DMS 273 treated with DMSO at 0.1 percent for 48 hours (cell line): ENCODE measurements around the gene TNFRSF14.
"Not testable (repeated sequence)": the region's sequence is repeated elsewhere in the genome, so short reads cannot be mapped to it uniquely, and the experiment has no call there.

Source experiments
- DNase-seq: peaks from one replicate; lab custom pipeline; 2025; lab: John Stamatoyannopoulos, UW

Gene TNFRSF14

DNA sequence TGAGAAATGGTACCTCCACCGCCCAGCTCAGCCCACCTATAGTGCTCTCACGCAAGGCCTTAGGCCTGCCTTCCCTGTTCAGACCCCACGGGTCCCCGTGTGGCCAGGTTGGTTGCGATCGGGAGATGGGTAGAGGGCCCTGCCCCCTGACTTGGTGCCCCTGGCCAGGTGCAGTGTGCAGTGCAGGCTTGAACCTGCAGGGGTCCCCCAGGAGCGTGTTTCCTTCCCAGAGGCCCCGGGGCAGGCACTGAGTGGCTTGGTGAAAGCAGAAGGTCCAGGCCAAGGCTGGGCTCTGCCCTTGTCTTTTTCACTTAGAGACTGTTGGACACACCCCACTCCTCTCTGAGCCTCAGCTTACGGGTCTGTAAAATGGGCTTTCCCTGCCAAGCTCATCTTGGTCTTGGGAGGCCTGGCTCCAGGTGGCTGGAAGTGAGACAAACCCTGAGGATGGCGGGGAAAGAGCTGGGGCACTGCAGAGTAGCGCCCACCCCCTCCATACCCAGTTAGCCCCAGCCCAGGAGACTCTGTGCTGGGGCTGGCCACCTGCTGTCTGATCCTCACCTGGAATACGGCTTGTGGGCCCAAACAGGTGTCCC is 16.8 kb upstream of the TNFRSF14 start:
- DNase-seq, result no peak

DNA sequence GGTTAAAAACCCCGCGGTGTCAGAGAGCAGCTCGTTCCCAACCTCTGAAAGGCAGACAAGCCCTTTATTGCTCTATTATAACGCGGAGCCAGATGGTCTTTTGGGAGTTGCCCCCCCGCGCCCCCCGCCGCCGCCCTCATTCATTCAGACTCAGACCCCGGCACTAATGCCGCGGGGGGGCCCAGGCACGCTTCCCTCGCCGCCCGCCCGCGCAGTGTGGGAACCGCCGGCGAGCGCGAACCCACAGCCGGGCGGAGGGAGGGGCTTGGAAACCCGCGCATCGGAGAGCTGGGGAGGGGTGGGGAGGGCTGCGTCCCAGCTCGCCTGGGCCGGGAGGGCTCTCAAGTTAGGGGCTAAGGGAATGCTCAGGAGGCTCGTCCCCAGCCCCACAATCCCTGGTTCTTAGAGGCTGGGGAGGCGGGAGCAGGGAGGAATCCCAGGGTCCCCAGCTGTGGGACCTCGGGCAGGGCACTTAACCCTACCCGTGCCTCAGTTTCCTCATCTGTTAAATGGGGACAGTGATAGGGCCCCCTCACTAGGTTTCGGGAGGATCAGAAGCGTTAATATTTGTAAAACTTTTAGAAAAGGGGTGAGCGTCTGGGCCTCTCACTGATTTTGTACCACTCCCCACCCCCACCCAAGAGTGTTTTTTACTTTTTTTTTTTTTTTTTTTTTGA is 15.2 kb upstream of the TNFRSF14 start:
- DNase-seq, result no peak

DNA sequence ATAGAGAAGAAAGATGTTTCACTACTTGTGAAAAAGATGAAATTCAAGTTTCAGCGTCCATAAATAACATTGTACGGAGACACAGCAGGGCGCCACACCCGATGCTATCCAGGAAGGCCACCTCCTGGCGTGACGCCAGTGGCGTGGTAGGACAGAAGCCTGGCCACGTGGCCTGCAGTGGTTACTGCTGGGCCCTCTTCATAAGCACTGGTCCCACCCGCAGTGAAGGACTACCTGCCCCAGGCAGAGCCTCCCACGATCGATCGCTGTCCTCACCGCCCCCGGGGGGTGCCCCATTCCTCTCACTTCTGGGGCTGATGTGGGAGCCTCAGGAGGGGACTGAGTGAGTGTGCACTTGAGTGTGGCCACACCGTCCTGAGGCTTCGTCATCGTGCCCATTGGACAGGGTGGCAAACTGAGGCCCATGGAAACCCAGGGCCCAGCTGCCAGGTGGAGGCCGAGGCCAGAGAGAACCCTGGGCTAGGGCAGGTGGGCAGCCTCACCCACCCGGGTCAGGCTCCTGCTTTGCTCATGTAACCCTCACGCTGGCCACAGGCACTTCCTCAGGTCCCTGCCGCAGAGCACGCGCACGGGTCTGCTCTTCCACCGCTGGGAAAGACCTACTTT is 14.4 kb upstream of the TNFRSF14 start:
- DNase-seq, result no peak

DNA sequence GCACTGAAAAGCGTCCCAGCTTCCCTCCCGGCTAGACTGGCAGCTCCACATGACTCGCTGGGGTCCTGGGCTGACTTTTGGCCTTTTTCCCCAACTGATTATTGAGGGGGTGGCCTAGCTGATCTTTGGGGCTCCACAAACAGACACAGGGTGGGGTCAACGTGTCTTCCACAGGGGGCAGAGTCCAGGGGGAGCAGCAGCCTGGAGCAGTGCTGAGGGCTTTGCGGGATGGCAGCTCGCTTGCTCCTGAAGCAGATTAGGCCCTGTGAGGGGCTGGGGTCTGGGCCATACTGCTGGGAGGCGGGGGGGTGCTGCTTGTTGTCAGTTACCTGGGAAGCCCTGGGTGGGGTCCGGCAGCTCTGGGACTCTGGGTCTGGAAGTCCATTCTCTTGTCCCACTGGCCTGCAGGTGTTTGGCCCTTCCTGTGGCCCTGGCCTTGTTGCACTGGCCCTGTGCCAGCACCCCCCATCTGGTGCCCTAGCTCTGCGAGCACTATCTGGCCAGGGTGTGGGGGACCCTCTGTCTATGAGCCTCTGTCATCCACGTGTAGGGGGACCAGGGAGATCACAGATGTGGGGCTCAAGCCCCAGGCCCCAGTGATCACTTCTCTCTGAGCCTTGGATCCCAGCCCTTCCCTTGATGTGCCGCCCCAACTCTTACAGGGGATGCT is 13.8 kb upstream of the TNFRSF14 start:
- DNase-seq, result no peak

DNA sequence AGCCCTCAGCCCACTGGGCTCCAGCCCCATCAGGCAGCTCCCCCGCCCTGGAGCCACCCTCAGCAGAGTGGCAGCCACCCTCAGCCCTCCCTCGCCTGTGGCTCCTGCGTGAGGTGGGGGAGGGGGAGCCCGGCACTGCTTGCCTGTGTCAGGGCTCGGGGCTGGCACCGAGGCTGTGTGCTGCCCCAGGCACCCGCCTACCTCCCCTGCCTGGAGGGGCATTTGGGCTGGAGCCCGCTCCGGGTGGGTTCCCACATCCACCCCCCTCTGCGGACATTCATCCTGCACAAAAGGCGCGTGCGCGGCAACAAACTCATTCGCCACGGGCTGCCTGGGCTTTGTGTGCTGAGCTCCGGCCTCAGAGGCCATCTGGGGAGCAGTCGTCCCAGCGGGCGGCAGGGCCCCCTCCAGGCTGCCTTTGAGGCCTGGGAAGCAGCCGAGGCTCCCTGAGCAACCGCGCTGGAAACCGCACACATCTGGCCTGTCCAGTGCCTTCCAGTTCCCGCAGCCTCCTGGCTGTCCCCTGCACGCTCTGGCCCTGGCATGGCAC is 12.6 kb upstream of the TNFRSF14 start:
- DNase-seq, result peak; percentile 36

DNA sequence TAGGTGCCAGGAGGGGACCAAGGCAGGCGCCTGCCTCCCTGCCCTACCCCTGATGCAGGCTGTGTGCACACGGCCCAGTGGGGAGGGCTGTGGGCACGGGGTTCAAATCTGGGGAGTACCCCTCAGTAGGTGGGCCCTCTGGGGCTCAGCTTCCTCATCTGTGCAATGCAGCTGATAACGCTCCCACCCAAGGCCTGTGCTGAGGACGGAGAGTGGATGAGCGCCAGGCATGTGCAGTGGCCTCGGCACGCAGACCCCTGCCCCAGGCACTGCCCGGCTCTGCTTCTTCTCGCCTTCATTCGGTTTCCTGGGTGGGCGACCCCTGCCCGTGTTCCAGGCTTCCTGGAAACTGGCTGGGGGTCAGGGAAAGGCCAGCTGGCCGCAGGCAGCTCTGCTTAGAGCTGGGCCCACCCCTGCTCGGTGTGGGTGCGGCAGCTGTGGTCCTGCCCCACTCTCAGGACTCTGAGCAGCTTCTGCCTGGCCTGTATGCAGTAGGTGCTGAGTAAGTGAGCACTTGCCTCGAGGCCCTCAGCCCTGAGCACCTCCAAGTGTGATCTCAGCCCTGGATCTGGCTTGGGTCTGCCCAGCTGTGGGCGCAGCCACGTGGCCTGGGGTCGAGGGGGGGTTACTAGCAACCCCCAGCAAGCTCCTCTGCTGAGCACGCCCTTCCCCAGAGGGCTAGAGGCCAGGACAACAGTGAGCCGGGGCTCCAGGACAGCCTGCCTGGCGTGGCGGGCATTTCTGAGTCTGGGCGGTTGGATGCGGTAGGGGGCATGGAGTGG is 11.9 kb upstream of the TNFRSF14 start:
- no peak for DNase-seq

DNA sequence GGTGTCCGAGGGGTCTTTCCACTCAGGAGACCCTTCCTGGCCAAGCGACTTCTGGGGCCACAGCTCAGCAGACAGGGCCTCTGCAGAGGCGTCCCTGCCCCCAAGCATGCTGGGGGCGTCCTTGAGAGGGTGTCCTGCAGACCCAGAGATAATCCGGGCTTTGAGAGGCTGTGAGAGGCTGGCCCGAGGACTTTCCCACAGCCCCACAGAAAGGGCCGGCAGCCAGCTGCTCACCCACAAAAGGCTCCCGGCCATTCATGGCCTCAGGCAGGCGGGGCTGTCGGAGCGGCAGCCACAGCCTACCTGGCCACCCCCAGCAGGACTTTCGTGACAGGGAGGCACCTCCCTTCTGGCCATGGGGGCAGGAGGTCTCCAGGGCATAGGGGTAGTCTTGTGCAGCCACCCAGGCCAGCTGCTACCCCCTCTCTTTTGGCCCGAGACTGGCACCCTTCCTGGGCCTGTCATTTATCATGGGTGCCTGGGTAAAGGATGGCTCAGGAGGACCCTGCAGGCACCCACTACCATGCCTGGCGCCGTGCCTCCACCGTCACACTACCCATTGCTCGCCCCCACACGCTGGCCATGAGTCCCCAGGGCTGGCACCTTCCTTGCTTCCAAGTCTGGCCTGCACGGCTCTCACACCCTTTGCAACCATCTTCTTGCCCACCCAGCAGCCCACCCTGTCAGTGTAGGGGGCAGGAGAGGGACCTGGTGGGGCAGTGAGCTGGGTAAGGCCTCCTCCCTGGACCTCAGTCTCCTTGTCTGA is 11.1 kb upstream of the TNFRSF14 start:
- no peak for DNase-seq

DNA sequence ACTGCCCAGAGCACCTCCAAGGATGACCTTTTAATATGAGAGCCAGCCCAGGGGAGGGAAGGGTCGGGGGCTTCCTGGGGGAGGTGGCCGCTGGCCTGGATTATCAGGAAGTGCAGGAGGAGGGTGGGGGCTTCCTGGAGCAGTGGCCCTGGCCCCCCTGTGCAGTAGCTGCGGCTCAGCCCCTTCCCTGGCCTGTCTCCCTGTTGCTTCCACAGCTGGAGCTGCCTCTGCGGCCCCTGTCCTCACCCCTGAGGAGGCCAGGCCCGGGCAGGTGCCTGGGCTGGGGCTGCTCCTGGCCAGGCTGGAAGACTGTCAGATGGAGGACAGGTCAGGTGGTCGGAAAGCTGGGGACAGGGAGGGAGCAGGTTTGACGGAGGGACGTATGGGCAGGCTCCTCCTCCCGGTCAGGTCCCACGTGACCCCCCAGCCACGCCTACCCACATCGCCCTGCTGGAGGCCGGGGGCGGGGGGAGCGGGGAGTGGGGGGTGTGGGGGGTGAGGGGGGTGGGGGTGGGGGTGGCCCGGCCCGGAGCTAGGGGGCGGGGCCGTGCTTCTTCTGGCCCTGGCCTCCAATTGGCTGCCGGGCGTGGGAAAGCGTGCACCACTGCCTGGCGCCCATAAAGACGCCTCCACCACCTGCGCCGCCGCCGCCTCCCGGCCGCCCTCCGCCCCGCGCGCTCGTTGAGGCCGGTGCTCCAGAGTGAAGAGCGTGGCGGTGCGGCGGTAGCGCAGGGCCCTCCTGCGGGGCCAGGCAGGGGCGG is 10.2 kb upstream of the TNFRSF14 start:
- no peak for DNase-seq

DNA sequence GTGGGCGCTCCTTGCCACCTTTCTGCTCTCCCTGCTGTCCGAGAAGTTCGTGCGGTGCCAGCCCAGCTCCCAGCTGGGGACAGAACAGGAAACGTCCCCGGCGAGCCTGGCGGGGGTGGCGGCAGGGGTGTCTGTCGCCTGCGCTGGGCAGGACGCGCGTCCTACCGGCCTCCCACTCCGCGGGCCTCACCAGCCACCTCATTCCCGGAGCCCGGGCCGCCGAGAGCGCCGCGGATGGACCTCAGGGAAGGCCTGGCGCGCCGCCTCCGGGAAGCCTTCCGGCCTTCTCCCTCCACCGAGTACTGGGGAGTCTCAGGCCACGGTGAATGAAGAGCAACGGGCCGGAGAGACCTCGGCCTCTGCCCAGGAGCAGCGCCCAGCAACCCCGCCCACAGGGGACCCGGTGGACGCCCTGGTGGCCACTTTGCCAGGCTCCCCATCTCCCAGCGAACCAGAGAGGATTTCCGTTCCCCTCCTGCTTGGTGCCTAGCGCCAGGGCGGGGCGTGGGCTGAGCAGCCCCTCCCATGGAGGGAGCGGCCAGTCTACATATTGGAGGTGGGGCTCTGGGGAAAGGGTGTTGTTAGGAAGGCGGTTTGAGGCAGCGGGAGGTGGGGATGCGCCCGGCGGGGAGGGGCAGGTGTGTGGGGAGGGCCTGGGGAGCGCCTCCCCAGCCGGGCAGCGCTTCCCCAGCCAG is 9.5 kb upstream of the TNFRSF14 start:
- peak; percentile 25 for DNase-seq

DNA sequence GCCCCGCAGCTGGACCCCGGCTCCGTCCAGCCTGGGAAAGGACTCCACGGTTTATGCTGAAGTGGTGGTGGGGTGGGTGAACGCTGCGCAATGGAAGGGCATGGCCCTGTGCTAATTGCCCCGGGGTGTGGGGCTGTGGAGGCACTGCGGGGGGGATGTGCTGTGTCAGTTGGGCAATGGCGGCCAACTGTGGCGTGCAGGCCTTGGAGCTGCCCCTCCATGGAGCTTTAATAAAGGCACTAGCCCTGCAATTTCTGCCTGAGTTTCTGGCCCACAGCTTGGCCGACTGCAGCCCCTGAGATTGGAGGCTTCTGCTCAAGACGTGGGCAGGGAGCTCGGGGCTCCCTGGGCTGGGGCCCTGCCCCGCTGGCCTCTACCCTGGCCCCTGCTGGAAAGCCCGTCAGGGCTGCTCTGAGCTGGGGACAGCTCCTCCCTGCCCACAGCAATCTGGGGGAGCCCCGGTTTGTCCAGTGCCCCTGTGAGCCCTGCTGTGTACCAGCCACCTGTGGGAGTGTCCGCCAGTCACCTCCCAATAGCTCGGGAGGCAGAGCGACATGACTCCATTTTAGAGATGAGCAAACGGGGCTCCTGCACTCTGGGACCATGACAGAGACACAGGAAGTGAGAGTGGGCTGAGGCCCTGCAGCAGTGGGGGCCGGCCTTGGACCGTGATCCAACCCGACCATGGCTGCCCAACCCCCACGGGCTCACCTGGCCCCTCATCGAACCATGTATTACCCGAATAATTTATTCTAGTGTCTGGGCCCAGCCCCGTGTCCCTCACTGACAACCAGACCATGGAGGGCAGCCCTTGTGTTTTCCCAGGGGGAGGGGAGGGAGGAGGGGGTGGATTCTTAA is 8.7 kb upstream of the TNFRSF14 start:
- DNase-seq, result no peak

DNA sequence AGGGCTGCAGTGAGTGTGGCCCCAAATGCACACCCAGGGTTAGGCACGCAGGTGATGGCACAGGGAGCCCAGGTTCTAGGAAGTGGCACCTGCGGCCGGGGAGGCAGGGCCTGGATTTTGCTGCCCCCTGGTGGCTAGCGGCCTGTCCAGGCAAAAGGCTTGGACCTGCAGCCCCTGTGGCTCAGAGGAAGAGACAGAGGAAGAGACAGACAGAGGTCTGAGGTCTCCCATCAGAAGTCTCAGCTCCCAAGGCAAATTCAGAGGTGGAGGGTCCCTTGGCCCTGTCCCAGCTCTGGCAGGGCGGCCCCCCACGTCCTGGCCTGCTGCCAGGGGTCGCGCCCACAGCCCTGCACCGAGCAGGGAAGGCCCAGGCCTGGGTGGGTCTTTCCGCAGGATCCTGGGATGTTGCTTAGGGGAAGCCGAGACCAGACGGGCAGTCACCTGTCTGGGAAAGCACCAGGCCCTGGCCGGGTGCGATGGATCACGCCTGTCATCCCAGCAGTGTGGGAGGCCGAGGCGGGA is 8.0 kb upstream of the TNFRSF14 start:
- DNase-seq, result no peak

DNA sequence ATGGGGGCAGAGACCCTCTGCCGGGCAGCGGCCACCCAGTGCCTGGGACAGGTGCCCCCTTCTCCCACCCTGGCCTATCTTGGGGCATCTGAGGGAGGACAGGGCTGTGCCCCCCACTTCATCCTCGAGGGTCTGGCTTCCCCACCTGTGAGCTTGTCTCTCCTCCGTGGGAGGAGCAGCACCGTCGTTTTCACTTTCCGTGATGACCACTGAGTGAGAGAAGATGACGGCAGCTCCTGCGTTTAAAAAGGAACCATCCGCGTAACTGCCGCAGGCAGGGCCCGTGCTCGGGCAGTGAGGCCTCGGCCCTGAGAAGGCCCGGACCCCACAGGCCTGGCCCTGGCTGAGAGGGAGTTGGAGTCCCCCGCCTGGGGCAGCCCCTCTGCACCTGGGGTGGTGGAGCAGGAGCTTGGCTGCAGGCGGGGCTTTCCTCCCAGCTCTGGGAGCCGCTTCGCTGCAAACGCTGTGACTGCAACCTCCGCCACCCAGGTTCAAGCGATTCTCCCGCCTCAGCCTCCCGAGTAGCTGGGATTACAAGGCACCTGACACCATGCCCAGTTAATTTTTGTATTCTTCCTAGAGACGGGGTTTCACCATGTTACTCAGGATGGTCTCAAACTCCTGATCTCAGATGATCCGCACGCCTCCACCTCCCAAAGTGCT is 6.7 kb upstream of the TNFRSF14 start:
- not testable (repeated sequence) for DNase-seq

DNA sequence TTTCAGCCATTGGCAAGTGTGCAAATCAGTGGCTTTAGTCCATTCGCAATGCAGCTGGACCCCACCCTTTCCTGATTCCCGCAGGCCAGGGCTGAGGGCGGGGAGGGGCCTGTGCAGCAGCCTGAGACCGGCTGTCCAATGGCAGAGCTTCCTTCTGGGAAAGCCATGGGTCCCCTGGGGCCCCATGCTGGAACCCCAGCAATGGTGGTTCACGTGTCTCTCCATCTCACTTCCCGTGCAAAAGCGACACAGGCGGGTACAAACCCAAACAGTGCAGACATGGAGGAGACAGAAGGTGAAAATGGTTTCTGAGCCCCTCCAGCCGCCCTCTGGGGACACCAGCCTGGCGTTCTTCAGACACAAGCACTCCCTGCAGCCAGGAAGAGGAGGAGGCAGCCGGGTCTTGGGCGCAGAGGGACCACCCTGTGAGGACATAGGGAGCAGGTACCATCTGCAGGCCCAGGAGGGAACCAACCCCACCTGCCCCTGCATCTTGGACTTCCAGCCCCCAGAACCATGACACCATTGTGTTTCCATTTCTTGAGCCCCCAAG is 5.8 kb upstream of the TNFRSF14 start:
- not testable (repeated sequence) for DNase-seq

DNA sequence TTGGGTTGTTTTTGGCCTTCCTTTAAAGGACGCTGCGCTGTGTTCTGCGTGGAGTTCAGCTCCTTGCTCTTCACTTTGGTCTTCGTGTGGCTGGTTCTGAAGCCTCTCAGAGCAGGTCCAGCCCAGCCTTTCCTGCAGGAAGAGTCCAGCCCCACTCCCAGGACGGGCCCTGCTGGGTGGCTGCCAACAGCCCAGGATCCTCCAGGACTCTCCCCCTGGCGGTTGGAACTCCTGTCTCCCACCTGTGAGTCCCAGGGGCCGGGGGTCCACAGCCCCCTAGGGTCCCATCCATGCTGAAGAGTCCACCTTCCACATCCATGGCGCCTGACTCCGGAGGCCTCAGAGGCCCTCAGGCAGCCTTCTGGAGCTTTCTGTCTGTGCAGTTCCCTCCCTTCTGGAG is 4.6 kb upstream of the TNFRSF14 start:
- not testable (repeated sequence) for DNase-seq

DNA sequence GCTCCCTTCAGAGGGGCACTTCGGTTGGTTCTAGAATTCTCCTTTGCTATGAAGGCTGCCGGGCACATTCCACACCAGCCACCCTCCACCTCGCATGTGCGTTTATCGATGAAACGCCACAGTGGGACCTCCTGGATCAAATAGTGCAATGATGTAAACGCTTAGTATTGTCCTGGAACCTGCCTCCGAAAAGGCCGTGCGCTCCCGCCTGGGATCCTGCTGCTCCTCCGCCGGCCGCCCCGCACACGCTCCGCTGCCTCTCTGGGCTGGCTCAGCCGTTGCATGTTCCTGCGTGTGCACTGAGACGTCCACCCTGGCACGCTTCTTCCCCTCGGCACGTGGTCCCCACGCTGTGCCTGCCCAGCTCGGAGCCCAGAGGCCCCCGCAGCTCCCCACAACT is 4.0 kb upstream of the TNFRSF14 start:
- DNase-seq, result no peak

DNA sequence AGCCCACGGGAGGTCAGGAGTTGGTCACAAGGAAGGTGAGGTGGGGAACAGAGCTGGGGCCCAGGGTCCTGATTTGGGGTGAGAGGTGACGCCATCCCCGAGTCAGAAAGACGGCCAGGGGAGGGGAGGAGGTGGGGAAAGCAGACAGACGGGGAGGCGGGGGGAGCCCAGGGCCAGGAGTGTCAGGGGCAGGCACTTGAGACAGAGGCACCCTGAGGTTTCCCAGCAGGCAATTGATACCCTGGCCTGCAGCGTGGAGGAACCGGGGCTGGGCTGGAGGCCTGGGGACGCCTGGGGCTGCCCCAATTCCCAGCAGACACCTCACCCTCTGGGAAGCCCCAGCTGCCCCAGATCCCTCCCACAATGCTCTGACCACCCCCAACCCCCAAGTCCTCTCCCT is 3.1 kb upstream of the TNFRSF14 start:
- DNase-seq, result not testable (repeated sequence)

DNA sequence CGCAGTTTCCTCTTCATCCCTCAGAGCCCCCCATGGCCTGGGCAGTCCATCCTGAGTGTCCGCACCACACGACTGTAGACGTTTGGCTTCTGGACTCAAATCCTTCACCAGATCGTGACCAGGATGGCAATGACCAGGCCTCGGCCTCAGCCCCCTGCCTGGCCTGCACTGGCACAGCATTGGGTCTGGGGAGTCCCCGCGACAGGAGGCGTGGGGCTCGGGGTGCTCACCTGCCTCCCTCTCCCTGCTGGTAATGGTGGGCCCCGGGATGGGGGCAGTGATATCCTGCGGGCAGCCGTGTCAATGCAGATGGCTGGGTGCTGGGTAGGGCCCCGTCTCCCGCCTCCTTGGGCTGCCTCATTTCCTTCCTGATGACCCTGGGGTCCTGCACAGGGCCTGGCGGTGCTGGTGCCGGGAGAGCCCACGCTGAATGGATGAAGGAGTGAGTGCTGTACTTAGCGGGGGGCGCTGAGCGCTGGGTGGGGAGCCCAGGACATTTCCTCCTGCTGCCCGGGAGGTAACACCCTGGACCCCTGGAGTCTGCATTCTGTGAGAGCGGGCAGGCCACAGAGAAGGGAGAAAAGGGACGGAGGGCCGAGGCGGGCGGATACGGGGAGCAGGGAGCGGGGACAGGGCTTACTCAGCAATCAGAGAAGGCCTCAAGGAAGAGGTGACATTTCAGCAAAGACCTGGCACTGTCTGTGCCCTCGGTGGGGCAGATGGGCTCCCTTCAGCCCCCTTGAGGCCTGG is 2.1 kb upstream of the TNFRSF14 start:
- DNase-seq, result no peak
